Endothelial cell of umbilical vein (primary cell): ENCODE data around the gene RPTN. TPM values are rescaled to one million over a fixed set of nuclear protein-coding genes. Genes with fewer than 3 reads are reported as not detected.

Experiments used
- BruUV-seq: library from RNA; stranded (reverse); fragments of 400-500 nt; replicated peaks from 2 replicates; lab custom pipeline; 2021; lab: Mats Ljungman, UMichigan
- CTCF ChIA-PET: fragments of 300-600, 350-600 bp; sonication (Branson Sonifier 250); formaldehyde crosslinking; loops from one replicate; lab custom pipeline; 2021; ENCODE audit warnings: antibody characterized with exemption, inconsistent platforms; lab: Charles Lee
- POLR2A ChIA-PET: fragments of 300-600, 350-600 bp; sonication (Branson Sonifier 250); formaldehyde crosslinking; loops from one replicate; lab custom pipeline; 2021; ENCODE audit warnings: antibody characterized with exemption, inconsistent platforms; lab: Charles Lee
- DNase-seq: peaks from one replicate; pipeline ENCODE4 v3.0.0-alpha.2; 2011; ENCODE audit warnings: low read depth, low spot score
- FAIRE-seq: peaks from 2 replicates; lab custom pipeline; 2011; peaks lifted over from hg19 to GRCh38; lab: Jason Lieb, UNC
- H2AFZ ChIP-seq: 2 replicates; pipeline ENCODE4 v1.6.0; 2012; ENCODE audit warnings: low read depth, low read length, control low read depth, inconsistent platforms
- H3K27ac ChIP-seq: 2 replicates; pipeline ENCODE4 v1.5.1; 2011; ENCODE audit warnings: low read depth, mild to moderate bottlenecking, control low read depth, low read length, moderate library complexity; ENCODE audit not compliant: insufficient read depth
- H3K27me3 ChIP-seq, 2 experiments: 2 replicates each; pipeline versions ENCODE4 v1.6.0 to v1.6.1; 2011; ENCODE audit warnings: low read length in 2 of 2, mixed read lengths in 1 of 2; ENCODE audit not compliant: control insufficient read depth in 2 of 2, insufficient read depth in 2 of 2
- H3K36me3 ChIP-seq, 2 experiments: 2 replicates in 1 of 2; 3 replicates in 1 of 2; pipeline ENCODE4 v1.5.1; 2011; ENCODE audit warnings: low read length in 2 of 2, mild to moderate bottlenecking in 1 of 2, moderate library complexity in 1 of 2; ENCODE audit not compliant: control insufficient read depth in 2 of 2, insufficient read depth in 2 of 2; ENCODE audit errors: extremely low read depth in 1 of 2
- H3K4me1 ChIP-seq: 3 replicates; pipeline ENCODE4 v1.5.1; 2011; ENCODE audit warnings: mild to moderate bottlenecking, low read length; ENCODE audit not compliant: control insufficient read depth, insufficient read depth; ENCODE audit errors: extremely low read depth
- H3K4me2 ChIP-seq: 2 replicates; pipeline ENCODE4 v1.6.1; 2011; ENCODE audit warnings: low read length, control low read depth, mixed read lengths; ENCODE audit not compliant: insufficient read depth
- H3K4me3 ChIP-seq, 3 experiments: fragments of 200-600 bp in 1 of 3; sonication (generic), shearing (Covaris generic) in 1 of 3; replicated peaks in 1 of 3; 2 replicates each; pipeline ENCODE4 v1.5.1; 2011 to 2016; ENCODE audit warnings: control low read depth in 3 of 3, low read length in 3 of 3, mild to moderate bottlenecking in 2 of 3, inconsistent platforms in 1 of 3, low read depth in 1 of 3, moderate library complexity in 1 of 3; ENCODE audit not compliant: insufficient read depth in 1 of 3
- H3K79me2 ChIP-seq: 2 replicates; pipeline ENCODE4 v1.6.0; 2012; ENCODE audit warnings: low read length, inconsistent platforms; ENCODE audit not compliant: control insufficient read depth, insufficient read depth
- H3K9ac ChIP-seq: replicated peaks from 2 replicates; pipeline ENCODE3; 2011; ENCODE audit warnings: low read length, control low read depth; ENCODE audit not compliant: insufficient read depth; ENCODE audit errors: extremely low read depth
- H3K9me1 ChIP-seq: replicated peaks from 3 replicates; pipeline ENCODE4 v1.6.0; 2011; ENCODE audit warnings: mild to moderate bottlenecking, low read length; ENCODE audit not compliant: control insufficient read depth, insufficient read depth; ENCODE audit errors: extremely low read depth
- H3K9me3 ChIP-seq: replicated peaks from 2 replicates; pipeline ENCODE4 v1.5.1; 2012; ENCODE audit warnings: low read length, inconsistent platforms; ENCODE audit not compliant: control insufficient read depth, insufficient read depth
- H4K20me1 ChIP-seq: replicated peaks from 2 replicates; pipeline ENCODE3; 2011; ENCODE audit warnings: mild to moderate bottlenecking, low read length; ENCODE audit not compliant: control insufficient read depth, insufficient read depth; ENCODE audit errors: extremely low read depth
- EZH2 ChIP-seq: IDR thresholded peaks from 2 replicates; pipeline ENCODE4 v1.6.1; 2012; ENCODE audit warnings: borderline replicate concordance, low read depth, mild to moderate bottlenecking, moderate library complexity, low read length, inconsistent platforms; ENCODE audit not compliant: severe bottlenecking
- FOS ChIP-seq: IDR thresholded peaks from 2 replicates; pipeline ENCODE4 v1.6.1; 2011; ENCODE audit warnings: mild to moderate bottlenecking, low read length, moderate library complexity, borderline replicate concordance; ENCODE audit not compliant: insufficient read depth
- GATA2 ChIP-seq: IDR thresholded peaks from 2 replicates; pipeline ENCODE4 v1.7.0; 2011; ENCODE audit warnings: low read depth, mild to moderate bottlenecking, moderate library complexity, mixed read lengths, low read length; ENCODE audit not compliant: insufficient read length, insufficient read depth
- JUN ChIP-seq: IDR thresholded peaks from 2 replicates; pipeline ENCODE4 v1.6.1; 2011; ENCODE audit warnings: borderline replicate concordance, low read depth; ENCODE audit not compliant: insufficient read length, insufficient read depth
- MYC ChIP-seq: IDR thresholded peaks from one replicate; pipeline ENCODE4 v1.6.1; 2011; ENCODE audit warnings: mild to moderate bottlenecking, low read depth, low read length
- POLR2A ChIP-seq: IDR thresholded peaks from 2 replicates; pipeline ENCODE4 v1.6.1; 2012; ENCODE audit warnings: low read depth, mild to moderate bottlenecking, control low read depth, low read length
- POLR2AphosphoS5 ChIP-seq: IDR thresholded peaks from 2 replicates; pipeline ENCODE4 v1.6.1; 2012; ENCODE audit warnings: low read depth, mild to moderate bottlenecking, control low read depth, low read length, moderate library complexity; ENCODE audit not compliant: insufficient read depth
- dilution Hi-C: fragments of 300-500 bp; cut with MboI; formaldehyde crosslinking; loops from one replicate; pipeline ENCODE4 v1.15.0; 2019; ENCODE audit warnings: low sequenced_read_pairs; ENCODE audit not compliant: extremely low pct_ligation_motif_present
- intact Hi-C: fragments of 100-400 bp; cut with micrococcal nuclease; formaldehyde crosslinking; loops from one replicate; pipeline ENCODE4 v1.10.0; 2022
- polyA plus RNA-seq, 4 experiments: library from polyadenylated mRNA; depleted of rRNA in 3 of 4; stranded (reverse) in 3 of 4; unstranded in 1 of 4; fragments of >200 nt; gene quantifications; 2 replicates each; pipeline versions ENCODE4 v1.2.1 to v1.2.3, GENCODE V29; 2011 to 2012; ENCODE audit warnings: missing spikeins in 1 of 4
- total RNA-seq: library from RNA; stranded (reverse); gene quantifications from 2 replicates; pipeline ENCODE4 v1.2.3, GENCODE V29; 2021
- TF ChIP-seq, protein P1 (sequence below), 2 donors: IDR thresholded peaks; 1 replicate in 1 of 2; 2 replicates in 1 of 2; pipeline ENCODE4 v1.5.1; 2011; ENCODE audit warnings: low read length in 2 of 2, mild to moderate bottlenecking in 2 of 2, moderate library complexity in 2 of 2, control low read depth in 1 of 2, inconsistent platforms in 1 of 2, low read depth in 1 of 2; ENCODE audit not compliant: insufficient read depth in 1 of 2; ENCODE audit errors: extremely low read depth in 1 of 2
- TF ChIP-seq, protein P2 (sequence below): IDR thresholded peaks from 2 replicates; pipeline ENCODE4 v1.6.1; 2011; ENCODE audit not compliant: insufficient read depth, insufficient read length

Gene RPTN
- total and polyA plus RNA-seq, 2 donors (not counting 3 experiments of a cell fraction or from before 2014, with no cell fraction given): not detected

DNA sequence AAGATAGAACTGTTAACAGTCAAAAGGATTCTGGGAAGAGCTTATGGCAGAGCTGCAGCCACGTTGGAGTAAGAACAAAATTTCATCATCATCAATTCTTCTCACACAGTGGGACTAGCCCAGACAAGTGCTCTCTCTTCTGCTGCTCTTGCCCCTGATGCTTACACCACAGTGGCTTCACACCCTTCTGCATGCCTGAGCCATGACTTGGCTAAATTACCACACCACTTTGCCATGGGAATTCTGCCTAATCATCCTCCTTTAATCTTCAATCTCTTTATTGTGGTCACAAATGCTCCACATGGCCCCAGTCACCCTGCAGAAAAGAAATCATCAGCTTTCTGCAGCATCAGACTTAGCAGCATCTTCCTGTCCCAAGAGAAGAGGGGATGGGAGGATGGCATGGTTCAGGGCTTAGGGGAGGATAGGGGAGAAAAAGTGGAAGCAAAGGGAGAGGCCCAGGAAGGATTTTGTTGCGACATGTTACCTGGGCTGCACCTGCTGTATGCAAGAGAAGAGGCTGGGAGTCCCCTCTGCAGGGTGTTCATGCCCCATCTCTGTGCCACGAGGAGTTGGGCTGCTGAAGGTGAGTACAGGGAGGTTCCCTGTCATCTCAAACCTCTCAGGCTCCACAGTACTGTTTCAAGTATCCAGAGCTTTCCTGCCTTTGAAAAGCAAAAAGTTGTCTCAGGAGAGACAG, 9.0 kb upstream of the RPTN start:
- no peaks in the 10 kb centered on the region for H3K36me3 ChIP-seq
- ChIA-PET POLR2A (no interaction called here), CTCF (no interaction called here)
- H3K9me3 ChIP-seq: no peaks in the 10 kb centered on the region
- BruUV-seq: no TSS peak
- no peaks in the 10 kb centered on the region for H3K79me2 ChIP-seq
- no peak overlapping the region for H3K27ac ChIP-seq
- H2AFZ ChIP-seq: no peak overlapping the region
- no peak overlapping the region for H3K4me2 ChIP-seq
- no peaks in the 10 kb centered on the region for H3K9me1 ChIP-seq
- TF ChIP-seq POLR2AphosphoS5: no peak
- H4K20me1 ChIP-seq: no peaks in the 10 kb centered on the region
- no peaks in the 10 kb centered on the region for H3K4me1 ChIP-seq
- H3K4me3 ChIP-seq: no peak overlapping the region
- peaks cover 0 to 4% of the 10 kb centered on the region in 2 experiments for H3K27me3 ChIP-seq
- FAIRE-seq: no peak
- H3K9ac ChIP-seq: no peak overlapping the region
- dilution Hi-C loops (no loop called here), intact Hi-C loops (no loop called here)
- DNase-seq: no peak

DNA sequence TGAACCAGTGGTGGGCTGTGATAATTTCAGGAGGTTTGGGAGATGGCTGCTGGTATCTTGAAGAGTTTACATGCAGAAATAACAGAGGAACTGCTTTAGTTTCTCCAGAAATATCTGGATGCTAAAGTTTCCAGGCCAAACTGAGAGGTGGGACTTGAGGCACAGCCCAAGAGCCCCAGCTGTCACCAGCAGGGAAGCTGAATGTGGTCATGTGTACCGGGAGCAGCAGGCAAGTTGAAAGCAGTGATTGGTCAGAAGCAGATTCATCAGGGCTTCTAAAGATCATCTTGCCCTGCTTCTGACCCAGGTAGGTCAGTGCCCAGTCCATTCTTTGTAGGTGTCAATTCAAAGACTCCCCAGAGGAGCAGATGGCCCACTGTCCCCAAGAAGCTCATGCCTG, 7.9 kb upstream of the RPTN start:
- CTCF ChIA-PET: no interaction called here

More for the DNA sequence above, 7.9 kb upstream of the RPTN start:
- Histone ChIP-seq H3K4me1 (no peaks in the 10 kb centered on the region), H3K4me3 (no peak overlapping the region), H3K9ac (no peak overlapping the region), H2AFZ (no peak overlapping the region), H3K27ac (no peak overlapping the region), H3K9me1 (no peaks in the 10 kb centered on the region), H3K4me2 (no peak overlapping the region), H4K20me1 (no peaks in the 10 kb centered on the region), H3K27me3 (peaks cover 0 to 4% of the 10 kb centered on the region in 2 experiments), H3K79me2 (no peaks in the 10 kb centered on the region), H3K36me3 (no peaks in the 10 kb centered on the region), H3K9me3 (no peaks in the 10 kb centered on the region)
- FAIRE-seq (no peak), DNase-seq (no peak)
- TF ChIP-seq EZH2: no peak
- TF ChIP-seq MYC: no peak
- no peak for TF ChIP-seq POLR2AphosphoS5
- TF ChIP-seq, protein P1, sequence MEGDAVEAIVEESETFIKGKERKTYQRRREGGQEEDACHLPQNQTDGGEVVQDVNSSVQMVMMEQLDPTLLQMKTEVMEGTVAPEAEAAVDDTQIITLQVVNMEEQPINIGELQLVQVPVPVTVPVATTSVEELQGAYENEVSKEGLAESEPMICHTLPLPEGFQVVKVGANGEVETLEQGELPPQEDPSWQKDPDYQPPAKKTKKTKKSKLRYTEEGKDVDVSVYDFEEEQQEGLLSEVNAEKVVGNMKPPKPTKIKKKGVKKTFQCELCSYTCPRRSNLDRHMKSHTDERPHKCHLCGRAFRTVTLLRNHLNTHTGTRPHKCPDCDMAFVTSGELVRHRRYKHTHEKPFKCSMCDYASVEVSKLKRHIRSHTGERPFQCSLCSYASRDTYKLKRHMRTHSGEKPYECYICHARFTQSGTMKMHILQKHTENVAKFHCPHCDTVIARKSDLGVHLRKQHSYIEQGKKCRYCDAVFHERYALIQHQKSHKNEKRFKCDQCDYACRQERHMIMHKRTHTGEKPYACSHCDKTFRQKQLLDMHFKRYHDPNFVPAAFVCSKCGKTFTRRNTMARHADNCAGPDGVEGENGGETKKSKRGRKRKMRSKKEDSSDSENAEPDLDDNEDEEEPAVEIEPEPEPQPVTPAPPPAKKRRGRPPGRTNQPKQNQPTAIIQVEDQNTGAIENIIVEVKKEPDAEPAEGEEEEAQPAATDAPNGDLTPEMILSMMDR (IDR thresholded peaks at IDR 0.05; ENCODE audit: extremely low read depth in 1 of 2, insufficient read depth in 1 of 2, low read depth in 1 of 2, low read length in 2 of 2): no peak
- no peak for TF ChIP-seq GATA2
- TF ChIP-seq, protein P2, sequence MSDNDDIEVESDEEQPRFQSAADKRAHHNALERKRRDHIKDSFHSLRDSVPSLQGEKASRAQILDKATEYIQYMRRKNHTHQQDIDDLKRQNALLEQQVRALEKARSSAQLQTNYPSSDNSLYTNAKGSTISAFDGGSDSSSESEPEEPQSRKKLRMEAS: no peak
- no peak for TF ChIP-seq FOS
- TF ChIP-seq POLR2A: no peak
- TF ChIP-seq JUN: no peak
- BruUV-seq: no TSS peak
- dilution Hi-C loops (no loop called here), intact Hi-C loops (no loop called here)
- POLR2A ChIA-PET: no interaction called here
